NCI-H526 treated with DMSO at 0.1 percent for 48 hours (cell line): Measurements from ENCODE around the gene MGLL.

Experiments
- DNase-seq: peaks from one replicate; lab custom pipeline; 2025; lab: John Stamatoyannopoulos, UW

MGLL gene

GRCh38 chr3:127834771-127835170, 12.5 kb upstream of the MGLL start:
- DNase-seq: no peak

GRCh38 chr3:127833281-127834032, 11.1 kb upstream of the MGLL start:
- DNase-seq: no peak

GRCh38 chr3:127831723-127832172, 9.4 kb upstream of the MGLL start:
- DNase-seq: no peak

- no peak for DNase-seq
Observed at GRCh38 chr3:127829537-127829936, 7.2 kb upstream of the MGLL start.

GRCh38 chr3:127827808-127828207, 5.5 kb upstream of the MGLL start:
- no peak for DNase-seq

GRCh38 chr3:127825756-127826155, 3.4 kb upstream of the MGLL start:
- DNase-seq: no peak

GRCh38 chr3:127824151-127824825, 2.0 kb upstream of the MGLL start:
- no peak for DNase-seq

GRCh38 chr3:127823426-127823857, 1.1 kb upstream of the MGLL start:
- DNase-seq: no peak

- no peak for DNase-seq
Observed at GRCh38 chr3:127822682-127823425, 539 bp upstream of the MGLL start.

- DNase-seq: no peak
Observed at GRCh38 chr3:127821394-127821793, 921 bp downstream of the MGLL start.

GRCh38 chr3:127820826-127821313, 1.4 kb downstream of the MGLL start:
- DNase-seq: no peak

GRCh38 chr3:127820221-127820825, 2.0 kb downstream of the MGLL start:
- DNase-seq: no peak

GRCh38 chr3:127819656-127820055, 2.7 kb downstream of the MGLL start:
- no peak for DNase-seq

- DNase-seq: peak; percentile 16
Observed at GRCh38 chr3:127819086-127819485, 3.2 kb downstream of the MGLL start.

GRCh38 chr3:127817406-127817841, 4.9 kb downstream of the MGLL start:
- DNase-seq: no peak

- DNase-seq: no peak
Observed at GRCh38 chr3:127816783-127817405, 5.4 kb downstream of the MGLL start.

GRCh38 chr3:127815641-127816605, 6.4 kb downstream of the MGLL start:
- DNase-seq: no peak

- DNase-seq: no peak
Observed at GRCh38 chr3:127815001-127815400, 7.3 kb downstream of the MGLL start.

- DNase-seq: no peak
Observed at GRCh38 chr3:127814325-127814781, 8.0 kb downstream of the MGLL start.

- DNase-seq: no peak
Observed at GRCh38 chr3:127812151-127812550, 10.2 kb downstream of the MGLL start.
